IPS DF 19.7 (cell line): ENCODE data around the gene ZBTB40.

ENCODE experiments used
- DNase-seq: peaks from one replicate; pipeline ENCODE4 v3.0.0-alpha.2; 2013; ENCODE audit warnings: low read depth, low spot score

ZBTB40 gene

GRCh38 chr1:22529901-22530621 lies 78.4 kb downstream of the ZBTB40 start:
- DNase-seq = no peak

GRCh38 chr1:22530715-22531114 lies 79.1 kb downstream of the ZBTB40 start:
- DNase-seq = no peak

- no peak for DNase-seq
Measured at GRCh38 chr1:22531251-22531650, 79.6 kb downstream of the ZBTB40 start.

GRCh38 chr1:22533244-22533895 lies 81.7 kb downstream of the ZBTB40 start:
- no peak for DNase-seq

GRCh38 chr1:22534951-22535350 lies 83.3 kb downstream of the ZBTB40 start:
- DNase-seq = no peak

- DNase-seq = no peak
Measured at GRCh38 chr1:22535399-22535798, 83.7 kb downstream of the ZBTB40 start.

GRCh38 chr1:22536506-22536905 lies 84.9 kb downstream of the ZBTB40 start:
- no peak for DNase-seq

GRCh38 chr1:22537441-22538139 lies 85.9 kb downstream of the ZBTB40 start:
- no peak for DNase-seq

GRCh38 chr1:22539510-22540118 lies 88.0 kb downstream of the ZBTB40 start:
- no peak for DNase-seq

- DNase-seq = no peak
Measured at GRCh38 chr1:22540337-22540736, 88.7 kb downstream of the ZBTB40 start.

GRCh38 chr1:22542886-22543285 lies 91.2 kb downstream of the ZBTB40 start:
- DNase-seq = no peak

GRCh38 chr1:22543679-22544078 lies 92.0 kb downstream of the ZBTB40 start:
- DNase-seq = no peak

GRCh38 chr1:22544606-22545005 lies 93.0 kb downstream of the ZBTB40 start:
- DNase-seq = no peak

- DNase-seq = no peak
Measured at GRCh38 chr1:22545141-22545540, 93.5 kb downstream of the ZBTB40 start.

- DNase-seq = no peak
Measured at GRCh38 chr1:22547186-22547817, 95.7 kb downstream of the ZBTB40 start.

GRCh38 chr1:22547818-22548462 lies 96.3 kb downstream of the ZBTB40 start:
- no peak for DNase-seq

GRCh38 chr1:22550021-22550420 lies 98.4 kb downstream of the ZBTB40 start:
- no peak for DNase-seq

- DNase-seq = no peak
Measured at GRCh38 chr1:22551591-22551990, 99.9 kb downstream of the ZBTB40 start.

GRCh38 chr1:22552021-22552420 lies 100.4 kb downstream of the ZBTB40 start:
- no peak for DNase-seq

- DNase-seq = no peak
Measured at GRCh38 chr1:22553104-22553880, 101.6 kb downstream of the ZBTB40 start.
